ENCODE measurements around the gene SLCO2B1. TPM values are rescaled to one million over a fixed set of nuclear protein-coding genes. Genes with fewer than 3 reads are reported as not detected.

The SLCO2B1 gene
- total RNA-seq, 1 experiment from 2014 or later: 277 TPM

DNA sequence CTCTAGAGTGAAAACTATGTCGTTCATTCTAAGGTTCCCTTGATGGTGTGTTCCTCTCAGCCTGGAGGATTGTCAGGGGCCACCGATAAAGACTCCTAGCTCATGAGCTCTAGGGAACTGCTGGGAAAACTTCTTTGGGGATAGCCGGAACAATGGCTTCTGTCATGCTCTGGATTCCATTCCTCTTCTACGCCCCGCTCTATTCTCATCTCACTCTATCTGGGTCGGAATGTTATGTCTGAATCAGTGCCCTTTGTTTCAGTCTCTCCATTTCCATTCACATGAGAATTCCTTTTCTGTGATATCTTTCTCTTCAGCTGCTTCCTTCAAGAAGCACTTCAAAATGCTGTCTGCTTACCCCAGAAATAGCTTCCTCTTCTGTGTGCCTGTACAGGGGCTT lies 16.9 kb upstream of the SLCO2B1 start:
- H3K4me3 ChIP-seq (ENCODE audit: low read depth, low read length): no peak overlapping the region
- no peaks in the 10 kb centered on the region for H3K4me1 ChIP-seq
- CTCF ChIA-PET: interaction anchor here (0.6 to 2.4 kb wide), 7 partner anchors 11 to 197 kb away, joined by 3 to 8 read pairs (median 4); partner anchors contain the start of gene TPBGL
- Mint-ChIP-seq H3K4me3 (ENCODE audit: unreplicated experiment) (no peak overlapping the region), H3K27me3 (ENCODE audit: insufficient read depth, unreplicated experiment) (peaks cover 25% of the 10 kb centered on the region), H3K36me3 (ENCODE audit: insufficient read depth, unreplicated experiment) (no peaks in the 10 kb centered on the region), H3K9me3 (ENCODE audit: unreplicated experiment) (peaks cover 24% of the 10 kb centered on the region), H3K4me1 (ENCODE audit: low read depth, unreplicated experiment) (no peaks in the 10 kb centered on the region), H3K27ac (ENCODE audit: unreplicated experiment) (no peak overlapping the region)
- BruUV-seq (replicated peaks): no TSS peak
- no peaks in the 10 kb centered on the region for H3K36me3 ChIP-seq (ENCODE audit: control insufficient read depth, insufficient read depth, low read length)
- DNase-seq: no peak
- intact Hi-C loops (cut with micrococcal nuclease; ENCODE audit: unreplicated experiment): no loop called here
- POLR2A ChIA-PET: no interaction called here
- H3K27me3 ChIP-seq (replicated peaks; ENCODE audit: control insufficient read depth, insufficient read depth, low read length): no peaks in the 10 kb centered on the region
- TF ChIP-seq CTCF (IDR thresholded peaks at IDR 0.05; ENCODE audit: insufficient read depth in 1 of 2, low read depth in 1 of 2, low read length in 1 of 2, severe bottlenecking in 1 of 2, unreplicated experiment in 1 of 2): no peak
- H3K9me3 ChIP-seq: 0 out of 2 replicates have a peak, but pooled peaks cover 5% of the 10 kb centered on the region

- no peaks in the 10 kb centered on the region for H3K9me3 ChIP-seq
- Mint-ChIP-seq H3K36me3 (ENCODE audit: insufficient read depth, unreplicated experiment) (no peaks in the 10 kb centered on the region), H3K27me3 (ENCODE audit: insufficient read depth, unreplicated experiment) (peaks cover 25% of the 10 kb centered on the region), H3K4me3 (ENCODE audit: unreplicated experiment) (no peak overlapping the region), H3K27ac (ENCODE audit: unreplicated experiment) (no peak overlapping the region), H3K4me1 (ENCODE audit: low read depth, unreplicated experiment) (no peaks in the 10 kb centered on the region), H3K9me3 (ENCODE audit: unreplicated experiment) (peaks cover 24% of the 10 kb centered on the region)
- no peaks in the 10 kb centered on the region for H3K36me3 ChIP-seq (ENCODE audit: control insufficient read depth, insufficient read depth, low read length)
- POLR2A ChIA-PET: no interaction called here
- no peaks in the 10 kb centered on the region for H3K4me1 ChIP-seq
- intact Hi-C loops (cut with micrococcal nuclease; ENCODE audit: unreplicated experiment): no loop called here
- CTCF ChIA-PET: interaction anchor here (0.6 to 1.8 kb wide), 5 partner anchors 12 to 419 kb away, joined by 3 to 4 read pairs (median 4); no protein-coding TSS in a partner anchor
- TF ChIP-seq CTCF (IDR thresholded peaks at IDR 0.05; ENCODE audit: insufficient read depth in 1 of 2, low read depth in 1 of 2, low read length in 1 of 2, severe bottlenecking in 1 of 2, unreplicated experiment in 1 of 2): no peak
- no peaks in the 10 kb centered on the region for H3K27me3 ChIP-seq (replicated peaks; ENCODE audit: control insufficient read depth, insufficient read depth, low read length)
- no peak overlapping the region for H3K4me3 ChIP-seq (ENCODE audit: low read depth, low read length)
- no TSS peak for BruUV-seq (replicated peaks)
- no peak for DNase-seq
Measured at GRCh38 chr11:75135021-75135650, 15.8 kb upstream of the SLCO2B1 start.

DNA sequence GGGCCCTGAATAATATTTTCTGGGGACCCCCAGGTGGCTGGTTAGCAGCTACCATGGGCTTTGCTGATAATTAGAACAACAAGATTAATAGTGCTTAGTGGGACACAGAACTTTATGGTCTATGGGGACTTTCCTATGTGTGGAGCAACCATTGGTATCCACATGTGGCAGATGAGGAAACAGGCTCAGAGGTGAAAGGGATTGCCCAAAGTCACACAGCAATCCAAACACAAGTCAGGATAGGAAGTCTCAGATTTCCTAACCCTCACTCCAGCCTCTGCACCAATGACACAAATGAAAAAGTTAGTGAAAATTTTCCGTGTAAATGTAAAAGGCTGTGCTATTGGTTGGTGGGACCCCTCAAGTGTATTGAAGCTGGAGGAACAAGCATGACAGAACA lies 15.3 kb upstream of the SLCO2B1 start:
- DNase-seq: no peak
- H3K4me1 Mint-ChIP-seq (ENCODE audit: low read depth, unreplicated experiment): no peaks in the 10 kb centered on the region
- H3K36me3 ChIP-seq (ENCODE audit: control insufficient read depth, insufficient read depth, low read length): no peaks in the 10 kb centered on the region
- peaks cover 21% of the 10 kb centered on the region for H3K9me3 Mint-ChIP-seq (ENCODE audit: unreplicated experiment)
- CTCF ChIA-PET: interaction anchor here (0.6 to 1.8 kb wide), 4 partner anchors 11 to 419 kb away, joined by 3 to 4 read pairs (median 4); no protein-coding TSS in a partner anchor
- no peaks in the 10 kb centered on the region for H3K4me1 ChIP-seq
- H3K4me3 ChIP-seq (ENCODE audit: low read depth, low read length): no peak overlapping the region
- no TSS peak for BruUV-seq (replicated peaks)
- no peaks in the 10 kb centered on the region for H3K36me3 Mint-ChIP-seq (ENCODE audit: insufficient read depth, unreplicated experiment)
- no peak for TF ChIP-seq CTCF (IDR thresholded peaks at IDR 0.05; ENCODE audit: insufficient read depth in 1 of 2, low read depth in 1 of 2, low read length in 1 of 2, severe bottlenecking in 1 of 2, unreplicated experiment in 1 of 2)
- no peaks in the 10 kb centered on the region for H3K27me3 ChIP-seq (replicated peaks; ENCODE audit: control insufficient read depth, insufficient read depth, low read length)
- intact Hi-C loops (cut with micrococcal nuclease; ENCODE audit: unreplicated experiment): no loop called here
- peaks cover 25% of the 10 kb centered on the region for H3K27me3 Mint-ChIP-seq (ENCODE audit: insufficient read depth, unreplicated experiment)
- H3K9me3 ChIP-seq: no peaks in the 10 kb centered on the region
- no peak overlapping the region for H3K4me3 Mint-ChIP-seq (ENCODE audit: unreplicated experiment)
- no peak overlapping the region for H3K27ac Mint-ChIP-seq (ENCODE audit: unreplicated experiment)
- POLR2A ChIA-PET: no interaction called here

All from Caco-2 (cell line).